ENCODE measurements around the gene ACTR5.

The ACTR5 gene

DNA sequence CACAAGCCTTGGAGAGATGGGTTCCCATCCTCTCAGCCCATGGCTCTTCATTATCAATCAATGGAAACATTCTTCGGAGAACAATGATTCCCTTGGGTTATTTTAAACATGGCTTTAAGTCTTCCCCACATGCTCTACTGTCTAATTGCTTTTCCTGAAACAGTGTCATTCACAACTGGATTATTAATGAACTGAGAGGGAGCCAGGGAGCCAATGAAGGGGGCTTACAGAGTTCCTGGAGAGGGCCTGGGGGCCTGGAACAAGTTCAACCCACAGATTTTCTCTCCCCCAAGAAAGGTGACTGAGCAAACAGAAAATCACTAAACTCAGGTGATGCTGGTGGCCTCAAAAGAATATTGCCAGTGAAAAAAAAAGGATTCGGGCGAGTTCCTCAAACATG is 56.0 kb downstream of the ACTR5 start:
- TF ChIP-seq TEAD4 (IDR thresholded peaks at IDR 0.05): no peak
- TF ChIP-seq TAF1 (IDR thresholded peaks at IDR 0.05; ENCODE audit: low read depth): no peak
- TF ChIP-seq FOXM1 (IDR thresholded peaks at IDR 0.05; ENCODE audit: borderline replicate concordance, low read depth): no peak
- TF ChIP-seq TCF12 (IDR thresholded peaks at IDR 0.05; ENCODE audit: low read depth): no peak
- TF ChIP-seq CEBPB (IDR thresholded peaks at IDR 0.05): no peak
- no peak for TF ChIP-seq YY1 (IDR thresholded peaks at IDR 0.05; ENCODE audit: low read depth)
- no peak for TF ChIP-seq CREB1 (IDR thresholded peaks at IDR 0.05; ENCODE audit: low read depth)
- TF ChIP-seq, protein P1, sequence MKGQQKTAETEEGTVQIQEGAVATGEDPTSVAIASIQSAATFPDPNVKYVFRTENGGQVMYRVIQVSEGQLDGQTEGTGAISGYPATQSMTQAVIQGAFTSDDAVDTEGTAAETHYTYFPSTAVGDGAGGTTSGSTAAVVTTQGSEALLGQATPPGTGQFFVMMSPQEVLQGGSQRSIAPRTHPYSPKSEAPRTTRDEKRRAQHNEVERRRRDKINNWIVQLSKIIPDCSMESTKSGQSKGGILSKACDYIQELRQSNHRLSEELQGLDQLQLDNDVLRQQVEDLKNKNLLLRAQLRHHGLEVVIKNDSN (IDR thresholded peaks at IDR 0.05): no peak
- TF ChIP-seq, protein P2, sequence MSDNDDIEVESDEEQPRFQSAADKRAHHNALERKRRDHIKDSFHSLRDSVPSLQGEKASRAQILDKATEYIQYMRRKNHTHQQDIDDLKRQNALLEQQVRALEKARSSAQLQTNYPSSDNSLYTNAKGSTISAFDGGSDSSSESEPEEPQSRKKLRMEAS (IDR thresholded peaks at IDR 0.05): no peak
- no peak for TF ChIP-seq EP300 (IDR thresholded peaks at IDR 0.05; ENCODE audit: borderline replicate concordance)
- TF ChIP-seq RAD21 (IDR thresholded peaks at IDR 0.05; ENCODE audit: low read depth): no peak
- TF ChIP-seq, protein P3, sequence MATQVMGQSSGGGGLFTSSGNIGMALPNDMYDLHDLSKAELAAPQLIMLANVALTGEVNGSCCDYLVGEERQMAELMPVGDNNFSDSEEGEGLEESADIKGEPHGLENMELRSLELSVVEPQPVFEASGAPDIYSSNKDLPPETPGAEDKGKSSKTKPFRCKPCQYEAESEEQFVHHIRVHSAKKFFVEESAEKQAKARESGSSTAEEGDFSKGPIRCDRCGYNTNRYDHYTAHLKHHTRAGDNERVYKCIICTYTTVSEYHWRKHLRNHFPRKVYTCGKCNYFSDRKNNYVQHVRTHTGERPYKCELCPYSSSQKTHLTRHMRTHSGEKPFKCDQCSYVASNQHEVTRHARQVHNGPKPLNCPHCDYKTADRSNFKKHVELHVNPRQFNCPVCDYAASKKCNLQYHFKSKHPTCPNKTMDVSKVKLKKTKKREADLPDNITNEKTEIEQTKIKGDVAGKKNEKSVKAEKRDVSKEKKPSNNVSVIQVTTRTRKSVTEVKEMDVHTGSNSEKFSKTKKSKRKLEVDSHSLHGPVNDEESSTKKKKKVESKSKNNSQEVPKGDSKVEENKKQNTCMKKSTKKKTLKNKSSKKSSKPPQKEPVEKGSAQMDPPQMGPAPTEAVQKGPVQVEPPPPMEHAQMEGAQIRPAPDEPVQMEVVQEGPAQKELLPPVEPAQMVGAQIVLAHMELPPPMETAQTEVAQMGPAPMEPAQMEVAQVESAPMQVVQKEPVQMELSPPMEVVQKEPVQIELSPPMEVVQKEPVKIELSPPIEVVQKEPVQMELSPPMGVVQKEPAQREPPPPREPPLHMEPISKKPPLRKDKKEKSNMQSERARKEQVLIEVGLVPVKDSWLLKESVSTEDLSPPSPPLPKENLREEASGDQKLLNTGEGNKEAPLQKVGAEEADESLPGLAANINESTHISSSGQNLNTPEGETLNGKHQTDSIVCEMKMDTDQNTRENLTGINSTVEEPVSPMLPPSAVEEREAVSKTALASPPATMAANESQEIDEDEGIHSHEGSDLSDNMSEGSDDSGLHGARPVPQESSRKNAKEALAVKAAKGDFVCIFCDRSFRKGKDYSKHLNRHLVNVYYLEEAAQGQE (IDR thresholded peaks at IDR 0.05; ENCODE audit: low read depth): no peak
- TF ChIP-seq ZBTB7A (IDR thresholded peaks at IDR 0.05; ENCODE audit: low read depth): no peak
- TF ChIP-seq NFIC (IDR thresholded peaks at IDR 0.05): no peak

DNA sequence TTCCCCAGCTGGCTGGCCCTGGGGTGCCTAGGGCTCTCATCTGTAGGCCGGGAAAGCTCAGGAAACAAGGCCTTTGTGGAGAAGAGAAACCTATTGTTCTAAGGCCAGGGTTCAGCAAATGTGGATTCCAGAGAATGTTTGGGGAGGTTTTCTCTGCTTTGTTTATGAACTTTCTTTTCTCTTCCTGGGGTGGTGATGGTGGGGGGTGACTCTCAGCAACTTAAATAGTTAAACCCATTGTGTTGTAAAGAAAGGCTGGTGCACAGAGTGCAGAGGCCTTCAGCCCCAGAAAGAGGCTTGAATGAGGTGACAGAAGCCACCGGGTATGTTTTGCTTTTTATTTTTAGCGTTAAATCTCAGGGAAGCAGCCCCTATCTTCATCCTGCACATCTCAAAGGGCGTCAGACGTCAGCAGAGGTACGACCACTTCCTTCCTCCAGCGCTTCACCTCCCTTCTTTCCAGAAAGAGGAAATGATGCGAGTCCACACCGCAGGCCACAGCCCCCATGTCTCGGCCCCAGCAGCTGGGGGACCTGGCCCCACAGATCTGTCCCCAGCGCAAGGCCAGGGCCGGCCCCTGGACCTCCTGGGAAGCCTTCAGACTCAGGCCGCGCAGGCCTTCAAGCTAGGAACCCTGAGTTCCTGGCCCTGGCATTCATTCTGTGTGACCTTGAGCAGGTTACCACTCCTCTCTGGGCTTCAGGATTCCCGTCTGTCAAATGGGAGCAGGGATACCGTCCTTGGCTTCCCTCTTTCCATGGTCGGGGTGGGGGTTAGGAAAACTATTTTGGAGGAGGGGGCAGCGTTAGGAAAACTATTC is 56.6 kb downstream of the ACTR5 start:
- TF ChIP-seq ZBTB7A (IDR thresholded peaks at IDR 0.05; ENCODE audit: low read depth) (no peak), FOXM1 (IDR thresholded peaks at IDR 0.05; ENCODE audit: borderline replicate concordance, low read depth) (no peak), NFIC (IDR thresholded peaks at IDR 0.05) (no peak), CREB1 (IDR thresholded peaks at IDR 0.05; ENCODE audit: low read depth) (no peak), TAF1 (IDR thresholded peaks at IDR 0.05; ENCODE audit: low read depth) (no peak), TEAD4 (IDR thresholded peaks at IDR 0.05) (no peak), TCF12 (IDR thresholded peaks at IDR 0.05; ENCODE audit: low read depth) (no peak), RAD21 (IDR thresholded peaks at IDR 0.05; ENCODE audit: low read depth) (no peak), EP300 (IDR thresholded peaks at IDR 0.05; ENCODE audit: borderline replicate concordance) (no peak), YY1 (IDR thresholded peaks at IDR 0.05; ENCODE audit: low read depth) (no peak)
- TF ChIP-seq, protein P3 (IDR thresholded peaks at IDR 0.05; ENCODE audit: low read depth): no peak
- TF ChIP-seq, protein P2 (IDR thresholded peaks at IDR 0.05): no peak

DNA sequence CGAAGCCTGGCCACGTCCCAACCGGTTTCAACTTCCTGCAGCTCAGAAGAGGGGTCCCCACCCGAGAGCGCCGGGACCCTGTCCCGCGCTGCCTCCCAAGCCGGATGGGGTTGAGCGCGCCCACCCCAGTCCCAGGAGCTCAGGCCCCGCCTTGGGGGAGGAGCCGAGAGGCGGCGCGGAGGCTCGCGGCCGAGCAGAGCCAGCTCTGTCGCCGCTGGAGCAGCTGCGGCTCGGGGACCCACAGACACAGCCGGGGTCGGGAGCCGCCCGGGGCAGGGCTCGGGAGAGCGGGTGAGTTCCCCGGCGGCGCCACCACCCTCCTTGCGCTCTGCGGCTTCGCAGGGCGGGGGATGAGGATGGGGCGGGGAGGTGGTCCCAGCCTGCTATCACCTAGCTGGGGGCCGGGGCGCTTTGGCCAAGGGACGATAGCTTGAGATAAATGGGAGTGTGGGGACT is 57.3 kb downstream of the ACTR5 start, which contains the start of gene PPP1R16B:
TSS of gene PPP1R16B (plus strand) at position 196 of the 456 bp plus-strand sequence. CDS start 30,229 bp downstream, outside the sequence.
- TF ChIP-seq YY1 (IDR thresholded peaks at IDR 0.05; ENCODE audit: low read depth) (no peak), TAF1 (IDR thresholded peaks at IDR 0.05; ENCODE audit: low read depth) (no peak), EP300 (IDR thresholded peaks at IDR 0.05; ENCODE audit: borderline replicate concordance) (no peak), CREB1 (IDR thresholded peaks at IDR 0.05; ENCODE audit: low read depth) (no peak), ZBTB7A (IDR thresholded peaks at IDR 0.05; ENCODE audit: low read depth) (no peak), NFIC (IDR thresholded peaks at IDR 0.05) (no peak), RAD21 (IDR thresholded peaks at IDR 0.05; ENCODE audit: low read depth) (no peak), EGR1 (IDR thresholded peaks at IDR 0.05) (no peak)
- TF ChIP-seq, protein P1 (IDR thresholded peaks at IDR 0.05): no peak

DNA sequence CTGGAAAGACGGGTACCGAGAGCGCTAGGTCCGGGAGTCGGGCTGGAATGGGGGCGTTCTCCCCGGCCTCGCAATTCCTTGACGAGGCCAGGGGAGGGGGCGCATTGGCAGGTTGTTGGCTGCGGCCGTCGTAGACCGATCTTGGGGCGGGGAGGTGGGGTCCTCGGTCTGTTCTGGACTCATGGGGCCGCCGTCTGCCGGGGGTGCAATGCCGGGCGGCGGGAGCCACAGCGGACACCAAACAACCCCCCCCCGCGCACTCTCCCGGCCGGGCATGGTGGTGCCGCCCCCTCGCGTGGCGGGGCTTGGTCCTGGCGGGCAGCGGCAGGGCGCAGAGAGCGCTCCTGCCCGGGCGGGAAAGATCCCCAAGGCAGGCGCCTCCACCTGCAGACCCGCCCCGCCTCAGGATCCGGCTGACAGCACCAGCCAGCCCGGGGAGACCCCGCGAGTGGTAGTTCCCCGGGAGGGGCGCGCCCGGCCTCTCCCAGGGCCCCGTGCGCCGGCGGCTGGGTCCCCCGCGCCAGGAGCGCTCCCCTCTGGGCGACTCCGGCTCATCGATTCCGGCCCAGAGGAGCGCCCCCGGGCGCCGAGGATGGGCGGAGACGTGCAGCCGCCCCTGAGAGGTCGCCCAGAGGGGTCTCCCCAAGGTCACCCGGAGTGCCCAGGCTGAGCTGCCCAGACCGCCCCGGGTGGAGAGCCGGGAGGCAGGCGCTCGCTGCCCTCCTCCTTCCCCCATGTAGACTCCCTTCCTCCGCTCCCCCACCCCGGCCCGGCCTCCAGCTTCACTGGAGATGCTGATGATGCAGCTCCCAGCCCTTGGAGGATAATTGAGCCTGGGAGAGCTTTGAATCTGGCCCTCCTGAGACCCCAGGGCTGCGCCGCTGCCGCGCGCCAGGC is 57.9 kb downstream of the ACTR5 start:
- TF ChIP-seq CEBPB (IDR thresholded peaks at IDR 0.05): no peak
- TF ChIP-seq TCF12 (IDR thresholded peaks at IDR 0.05; ENCODE audit: low read depth): no peak
- TF ChIP-seq EP300 (IDR thresholded peaks at IDR 0.05; ENCODE audit: borderline replicate concordance): no peak
- TF ChIP-seq EGR1 (IDR thresholded peaks at IDR 0.05): no peak
- no peak for TF ChIP-seq NFIC (IDR thresholded peaks at IDR 0.05)

Data from Ishikawa (cell line).